Psoas muscle (tissue), 8 donors: Measurements from ENCODE around the gene ITGAL. TPM values are rescaled to one million over a fixed set of nuclear protein-coding genes. Genes with fewer than 3 reads are reported as not detected.
A peak's percentile ranks its signal among the peaks of the same experiment; 100 is the strongest.

ENCODE experiments used
- ATAC-seq, 4 donors: fragments of 200-7000 bp; cut with Tn5 transposase; one replicate each; pipeline ENCODE4 v1.9.1; 2020; ENCODE audit warnings: moderate library complexity in 3 of 4, mild to moderate bottlenecking in 2 of 4
- DNase-seq, 2 donors: peaks; one replicate each; pipeline ENCODE4 v3.0.0-alpha.2; 2020
- H3K27ac ChIP-seq: fragments of 200-600 bp; one replicate; pipeline ENCODE4 v1.8.0; 2022
- H3K27me3 ChIP-seq, 3 donors: fragments of 200-600 bp in 1 of 3; one replicate each; pipeline versions ENCODE4 v1.6.1 to v1.8.0; 2013 to 2022; ENCODE audit warnings: low read length in 2 of 3, mild to moderate bottlenecking in 2 of 3, moderate library complexity in 1 of 3; ENCODE audit not compliant: insufficient read depth in 3 of 3
- H3K36me3 ChIP-seq, 2 donors: fragments of 200-600 bp in 1 of 2; one replicate each; pipeline versions ENCODE4 v1.6.1 to v1.8.0; 2013 to 2022; ENCODE audit warnings: low read depth in 1 of 2, mild to moderate bottlenecking in 1 of 2, moderate library complexity in 1 of 2; ENCODE audit not compliant: insufficient read depth in 1 of 2
- H3K4me1 ChIP-seq: fragments of 200-600 bp; one replicate; pipeline ENCODE4 v1.8.0; 2022
- H3K4me3 ChIP-seq: fragments of 200-600 bp; one replicate; pipeline ENCODE4 v1.8.0; 2022; ENCODE audit warnings: mild to moderate bottlenecking
- H3K9me3 ChIP-seq: fragments of 200-600 bp; one replicate; pipeline ENCODE4 v1.8.0; 2022
- CTCF ChIP-seq: fragments of 200-600 bp; IDR thresholded peaks from one replicate; pipeline ENCODE4 v1.8.0; 2022; ENCODE audit warnings: antibody characterized with exemption
- WGBS, 3 donors: extraction: QIAGEN DNeasy Blood & Tissue Kit; methylation state at CpG; one replicate each; pipeline versions ENCODE4 v1.1.6 to v1.1.7; 2013; 5-methylcytosine and 5-hydroxymethylcytosine counted together
- intact Hi-C, 2 donors: fragments of 100-400 bp; cut with DNase I; formaldehyde crosslinking; loops; one replicate each; pipeline versions ENCODE4 v1.11.0 to v1.14.2; 2022
- polyA plus RNA-seq, 3 donors: library from polyadenylated mRNA; stranded (reverse); fragments of 200-250 nt; gene quantifications; one replicate each; pipeline ENCODE4 v1.2.3, GENCODE V29; 2013
- total RNA-seq, 4 donors: library from RNA; stranded (reverse); fragmentation: NEBNext Ultra II Directional in 2 of 4; extraction: Animal tissue kit (Norgen Biotek cat#: 25700) in 2 of 4; gene quantifications; one replicate each; pipeline versions ENCODE4 v1.2.1 to v1.2.4, GENCODE V29; 2021 to 2023
- donor health status: healthy with polysubstance abuse.
- donor health status: DM: no; HTN: no; CAD: no; lungs with moderate emphysema.
- donor health status: Bipolar disorder and iron deficiency.
- donor health status: healthy.
- donor health status: DM: yes; HTN: yes; CAD: no.
- donor health status: DM: no; HTN: no; CAD: no.
- donor health status: DM: no; HTN: no; CAD: no.
- donor health status: DM: yes; HTN: yes; CAD: no.

Gene ITGAL
- total and polyA plus RNA-seq, 7 donors = 0.21 to 3.0 (median 1.1) TPM

- no peak for ATAC-seq
Measured at GRCh38 chr16:30528799-30529457, 56.4 kb downstream of the ITGAL start.

GRCh38 chr16:30530163-30531037 is 57.9 kb downstream of the ITGAL start:
- H3K27ac ChIP-seq = no peak overlapping the region
- TF ChIP-seq CTCF = no peak
- no peak overlapping the region for H3K4me3 ChIP-seq
- WGBS, 3 donors = 68 to 82% (median 74%) methylated on average over 13 of the region's 13 CpGs
- no peaks in the 10 kb centered on the region for H3K9me3 ChIP-seq
- intact Hi-C loops = loop anchor here in 1 of 2 donors (10.0 kb wide), 1 partner anchor 104 kb away; no protein-coding TSS in a partner anchor
- ATAC-seq (no peak), DNase-seq (no peak)
- H3K36me3 ChIP-seq = peaks cover 4 to 32% of the 10 kb centered on the region in 2 donors
- peaks cover 20% of the 10 kb centered on the region for H3K4me1 ChIP-seq
- H3K27me3 ChIP-seq = no peaks in the 10 kb centered on the region

More at GRCh38 chr16:30528799-30529457, 56.4 kb downstream of the ITGAL start:
- Histone ChIP-seq H3K27me3 (no peaks in the 10 kb centered on the region), H3K4me1 (peaks cover 25% of the 10 kb centered on the region), H3K9me3 (no peaks in the 10 kb centered on the region), H3K27ac (peak overlapping the region; percentile 27), H3K4me3 (no peak overlapping the region), H3K36me3 (peaks cover 4 to 40% of the 10 kb centered on the region in 2 donors)
- no peak for TF ChIP-seq CTCF
- DNase-seq = peak in 1 of 2 donors; percentile 49
- intact Hi-C loops = loop anchor here (5.0 kb wide), 3 partner anchors 43 to 128 kb away; partner anchors contain the start of genes FBRS (in 1 of the 2), SEPHS2 (in 1 of the 2) and ZNF688 (in 1 of the 2)
- 61 to 74% (median 62%) methylated on average over 4 of the region's 4 CpGs for WGBS, 3 donors

- Histone ChIP-seq H3K36me3 (peaks cover 4 to 36% of the 10 kb centered on the region in 2 donors), H3K4me3 (peak overlapping the region; percentile 94), H3K27ac (peak overlapping the region; percentile 97), H3K9me3 (no peaks in the 10 kb centered on the region), H3K27me3 (no peaks in the 10 kb centered on the region), H3K4me1 (peaks cover 24% of the 10 kb centered on the region)
- ATAC-seq (no peak), DNase-seq (no peak)
- WGBS, 3 donors = 93 to 94% (median 93%) methylated on average over 57 of the region's 57 CpGs
- TF ChIP-seq CTCF = no peak
- intact Hi-C loops = loop anchor here in 1 of 2 donors (10.0 kb wide), 1 partner anchor 102 kb away; no protein-coding TSS in a partner anchor
Measured at GRCh38 chr16:30532285-30533145, 60.0 kb downstream of the ITGAL start.

GRCh38 chr16:30533146-30533522 is 60.6 kb downstream of the ITGAL start:
- H3K27ac ChIP-seq = peak overlapping the region; percentile 97
- intact Hi-C loops = loop anchor here in 1 of 2 donors (10.0 kb wide), 1 partner anchor 102 kb away; no protein-coding TSS in a partner anchor
- DNase-seq = no peak

More at GRCh38 chr16:30533146-30533522, 60.6 kb downstream of the ITGAL start:
- no peaks in the 10 kb centered on the region for H3K27me3 ChIP-seq
- TF ChIP-seq CTCF = no peak
- WGBS, 3 donors = 39 to 55% (median 43%) methylated on average over 11 of the region's 11 CpGs
- ATAC-seq = no peak
- peak overlapping the region; percentile 94 for H3K4me3 ChIP-seq
- H3K36me3 ChIP-seq = peaks cover 4 to 36% of the 10 kb centered on the region in 2 donors
- no peaks in the 10 kb centered on the region for H3K9me3 ChIP-seq
- peaks cover 18% of the 10 kb centered on the region for H3K4me1 ChIP-seq
